A673 (cell line): ENCODE measurements around the gene PAM16.

ENCODE experiments used
- CTCF ChIP-seq: fragments of 300-800, 200-600 bp; sonication (generic); conservative IDR thresholded peaks from 2 replicates; pipeline ENCODE4 v1.5.1; 2017; ENCODE audit warnings: low read depth, mild to moderate bottlenecking, antibody characterized with exemption, low read length, moderate library complexity, mixed read lengths
- EZH2 ChIP-seq: fragments of 200-600 bp; sonication (generic); IDR thresholded peaks from 2 replicates; pipeline ENCODE4 v1.6.1; 2017; ENCODE audit warnings: borderline replicate concordance, low read depth, mild to moderate bottlenecking, mixed read lengths, antibody characterized with exemption, low read length; ENCODE audit not compliant: poor library complexity, severe bottlenecking

GRCh38 chr16:4350787-4351659, at the start of gene PAM16:
- TF ChIP-seq EZH2 (no peak), CTCF (peak; percentile 20; the same call in 1 of the 2 replicates)
